Duodenal mucosa (tissue), 2 donors: ENCODE data around the gene TRPM1.

Experiments
- H3K27ac ChIP-seq: one replicate; pipeline ENCODE4 v1.7.0; 2013; ENCODE audit warnings: low read depth, low read length
- H3K27me3 ChIP-seq, 2 donors: one replicate each; pipeline ENCODE4 v1.7.0; 2013; ENCODE audit warnings: low read length in 2 of 2, control low read depth in 1 of 2; ENCODE audit not compliant: insufficient read depth in 2 of 2, control insufficient read depth in 1 of 2
- H3K36me3 ChIP-seq, 2 donors: one replicate each; pipeline ENCODE4 v1.7.0; 2013; ENCODE audit warnings: low read length in 2 of 2, control low read depth in 1 of 2; ENCODE audit not compliant: insufficient read depth in 2 of 2, control insufficient read depth in 1 of 2
- H3K4me1 ChIP-seq, 2 donors: one replicate each; pipeline ENCODE4 v1.7.0; 2013; ENCODE audit warnings: low read length in 2 of 2, control low read depth in 1 of 2; ENCODE audit not compliant: insufficient read depth in 2 of 2, control insufficient read depth in 1 of 2
- H3K4me3 ChIP-seq, 2 donors: one replicate each; pipeline ENCODE4 v1.7.0; 2013; ENCODE audit warnings: low read length in 2 of 2, low read depth in 1 of 2
- H3K9ac ChIP-seq, 2 donors: one replicate each; pipeline ENCODE4 v1.7.0; 2013; ENCODE audit warnings: low read length in 2 of 2, low read depth in 1 of 2
- H3K9me3 ChIP-seq, 2 donors: one replicate each; pipeline ENCODE4 v1.7.0; 2013; ENCODE audit warnings: low read length in 2 of 2, control low read depth in 1 of 2; ENCODE audit not compliant: control insufficient read depth in 1 of 2

The TRPM1 gene

GRCh38 chr15:31024330-31024729 lies 77.2 kb downstream of the TRPM1 start:
- no peak overlapping the region for H3K4me3 ChIP-seq
- no peaks in the 10 kb centered on the region for H3K27me3 ChIP-seq
- H3K36me3 ChIP-seq: no peaks in the 10 kb centered on the region
- no peaks in the 10 kb centered on the region for H3K9me3 ChIP-seq
- H3K4me1 ChIP-seq: no peaks in the 10 kb centered on the region
- no peak overlapping the region for H3K27ac ChIP-seq
- H3K9ac ChIP-seq: no peak overlapping the region

GRCh38 chr15:31023841-31024240 lies 77.7 kb downstream of the TRPM1 start:
- Histone ChIP-seq H3K9me3 (no peaks in the 10 kb centered on the region), H3K4me3 (no peak overlapping the region), H3K4me1 (no peaks in the 10 kb centered on the region), H3K9ac (no peak overlapping the region), H3K27ac (no peak overlapping the region), H3K36me3 (no peaks in the 10 kb centered on the region), H3K27me3 (no peaks in the 10 kb centered on the region)

- Histone ChIP-seq H3K9ac (no peak overlapping the region), H3K36me3 (no peaks in the 10 kb centered on the region), H3K27ac (no peak overlapping the region), H3K4me1 (no peaks in the 10 kb centered on the region), H3K4me3 (no peak overlapping the region), H3K9me3 (no peaks in the 10 kb centered on the region), H3K27me3 (no peaks in the 10 kb centered on the region)
These were observed 80.4 kb downstream of the TRPM1 start for GRCh38 chr15:31021067-31021665.

- Histone ChIP-seq H3K36me3 (no peaks in the 10 kb centered on the region), H3K9me3 (no peaks in the 10 kb centered on the region), H3K27ac (no peak overlapping the region), H3K9ac (no peak overlapping the region), H3K27me3 (no peaks in the 10 kb centered on the region), H3K4me3 (no peak overlapping the region), H3K4me1 (no peaks in the 10 kb centered on the region)
These were observed 81.0 kb downstream of the TRPM1 start for GRCh38 chr15:31020542-31020941.

GRCh38 chr15:31019986-31020385 lies 81.5 kb downstream of the TRPM1 start:
- H3K36me3 ChIP-seq: no peaks in the 10 kb centered on the region

GRCh38 chr15:31017311-31017710 lies 84.2 kb downstream of the TRPM1 start:
- Histone ChIP-seq H3K9ac (no peak overlapping the region), H3K27ac (no peak overlapping the region), H3K9me3 (peaks cover 0 to 5% of the 10 kb centered on the region in 2 donors), H3K27me3 (no peaks in the 10 kb centered on the region), H3K4me3 (no peak overlapping the region), H3K4me1 (no peaks in the 10 kb centered on the region), H3K36me3 (no peaks in the 10 kb centered on the region)

More at GRCh38 chr15:31019986-31020385, 81.5 kb downstream of the TRPM1 start:
- Histone ChIP-seq H3K4me3 (no peak overlapping the region), H3K4me1 (no peaks in the 10 kb centered on the region), H3K27me3 (no peaks in the 10 kb centered on the region), H3K9me3 (no peaks in the 10 kb centered on the region), H3K9ac (no peak overlapping the region), H3K27ac (no peak overlapping the region)

GRCh38 chr15:31016446-31016915 lies 85.0 kb downstream of the TRPM1 start:
- peaks cover 0 to 8% of the 10 kb centered on the region in 2 donors for H3K9me3 ChIP-seq
- H3K27ac ChIP-seq: no peak overlapping the region

GRCh38 chr15:31014608-31014925 lies 87.0 kb downstream of the TRPM1 start:
- H3K27ac ChIP-seq: no peak overlapping the region
- H3K9ac ChIP-seq: no peak overlapping the region
- H3K27me3 ChIP-seq: no peaks in the 10 kb centered on the region
- H3K4me1 ChIP-seq: no peaks in the 10 kb centered on the region
- H3K4me3 ChIP-seq: no peak overlapping the region
- no peaks in the 10 kb centered on the region for H3K36me3 ChIP-seq
- peaks cover 0 to 8% of the 10 kb centered on the region in 2 donors for H3K9me3 ChIP-seq

More at GRCh38 chr15:31016446-31016915, 85.0 kb downstream of the TRPM1 start:
- no peaks in the 10 kb centered on the region for H3K4me1 ChIP-seq
- no peak overlapping the region for H3K9ac ChIP-seq
- no peak overlapping the region for H3K4me3 ChIP-seq
- H3K27me3 ChIP-seq: no peaks in the 10 kb centered on the region
- H3K36me3 ChIP-seq: no peaks in the 10 kb centered on the region

- H3K27me3 ChIP-seq: no peaks in the 10 kb centered on the region
- H3K27ac ChIP-seq: no peak overlapping the region
- peaks cover 0 to 8% of the 10 kb centered on the region in 2 donors for H3K9me3 ChIP-seq
- H3K4me1 ChIP-seq: no peaks in the 10 kb centered on the region
- no peak overlapping the region for H3K4me3 ChIP-seq
- no peak overlapping the region for H3K9ac ChIP-seq
- H3K36me3 ChIP-seq: no peaks in the 10 kb centered on the region
These were observed 87.5 kb downstream of the TRPM1 start for GRCh38 chr15:31013863-31014607.

- no peaks in the 10 kb centered on the region for H3K36me3 ChIP-seq
- H3K27me3 ChIP-seq: no peaks in the 10 kb centered on the region
- H3K9ac ChIP-seq: no peak overlapping the region
- H3K27ac ChIP-seq: no peak overlapping the region
- no peaks in the 10 kb centered on the region for H3K4me1 ChIP-seq
- peaks cover 0 to 8% of the 10 kb centered on the region in 2 donors for H3K9me3 ChIP-seq
- H3K4me3 ChIP-seq: no peak overlapping the region
These were observed 89.1 kb downstream of the TRPM1 start for GRCh38 chr15:31012455-31012854.
